ENCODE results near the gene AKAP11. TPM values are rescaled to one million over a fixed set of nuclear protein-coding genes. Genes with fewer than 3 reads are reported as not detected.
"Not testable (repeated sequence)": the region's sequence is repeated elsewhere in the genome, so short reads cannot be mapped to it uniquely, and the experiment has no call there.

AKAP11 gene
- 14.8 and 41.5 TPM in 2 replicates for total RNA-seq

- no peak for DNase-seq (ENCODE audit: low read depth)
Observed at GRCh38 chr13:42272115-42272803, at the start of gene AKAP11. Gene AKAP11 (plus strand): TSS chr13:42272152. CDS start chr13:42286349, 14,197 bp downstream.

GRCh38 chr13:42223681-42224080, 48.3 kb upstream of the AKAP11 start:
- no peak for DNase-seq (ENCODE audit: low read depth)

DNA sequence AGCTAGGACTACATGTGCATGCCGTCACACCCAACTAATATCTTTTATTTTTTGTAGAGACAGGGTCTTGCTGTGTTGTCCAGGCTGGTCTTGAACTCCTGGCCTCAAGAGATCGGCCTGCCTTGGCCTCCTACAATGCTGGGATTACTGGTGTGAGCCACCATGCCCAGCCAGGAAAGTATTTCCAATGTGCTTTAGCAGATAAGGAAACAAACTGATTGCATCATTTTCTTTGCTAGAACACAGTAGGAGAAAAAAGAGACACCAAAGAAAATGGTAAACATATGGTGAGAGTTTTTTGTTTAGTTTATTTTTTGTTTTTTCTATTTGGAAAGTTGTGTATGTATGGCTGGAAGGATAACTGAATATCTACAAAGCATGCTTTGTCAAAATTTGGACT, 46.9 kb upstream of the AKAP11 start:
- DNase-seq (ENCODE audit: low read depth) = no peak

DNA sequence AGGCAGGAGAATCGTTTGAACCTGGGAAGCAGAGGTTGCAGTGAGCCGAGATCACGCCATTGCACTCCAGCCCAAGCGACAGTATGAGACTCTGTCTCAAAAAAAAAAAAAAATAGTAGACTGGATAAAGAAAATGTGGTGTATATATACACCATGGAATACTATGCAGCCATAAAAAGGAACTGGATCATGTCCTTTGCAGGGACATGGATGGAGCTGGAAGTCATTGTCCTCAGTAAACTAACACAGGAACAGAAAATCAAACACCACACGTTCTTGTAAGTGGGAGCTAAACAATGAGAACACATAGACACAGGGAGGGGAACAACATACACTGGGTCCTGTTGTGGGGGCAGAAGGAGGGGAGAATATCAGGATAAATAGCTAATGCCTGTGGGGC, 45.2 kb upstream of the AKAP11 start:
- not testable (repeated sequence) for DNase-seq (ENCODE audit: low read depth)

DNA sequence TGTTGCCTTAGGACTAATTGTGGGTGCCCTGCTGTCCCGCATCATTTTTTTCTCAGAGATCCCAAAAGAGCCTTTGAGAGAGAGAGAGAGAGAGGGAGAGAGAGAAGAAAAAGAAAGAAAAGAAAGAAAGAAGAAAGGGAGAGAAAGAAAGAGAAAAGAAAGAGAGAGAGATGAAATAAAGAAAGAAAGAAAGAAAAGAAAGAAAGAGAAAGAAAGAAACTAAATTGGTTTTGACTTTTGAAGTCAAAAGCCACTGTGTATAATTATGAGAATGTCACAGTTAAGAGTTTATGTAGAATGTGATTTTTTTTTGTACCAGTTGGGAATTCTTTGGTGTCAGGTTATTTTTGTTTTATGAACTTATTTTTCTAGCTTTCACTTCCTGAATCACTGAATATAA, 43.4 kb upstream of the AKAP11 start:
- peak; percentile 12 for DNase-seq (ENCODE audit: low read depth)

DNA sequence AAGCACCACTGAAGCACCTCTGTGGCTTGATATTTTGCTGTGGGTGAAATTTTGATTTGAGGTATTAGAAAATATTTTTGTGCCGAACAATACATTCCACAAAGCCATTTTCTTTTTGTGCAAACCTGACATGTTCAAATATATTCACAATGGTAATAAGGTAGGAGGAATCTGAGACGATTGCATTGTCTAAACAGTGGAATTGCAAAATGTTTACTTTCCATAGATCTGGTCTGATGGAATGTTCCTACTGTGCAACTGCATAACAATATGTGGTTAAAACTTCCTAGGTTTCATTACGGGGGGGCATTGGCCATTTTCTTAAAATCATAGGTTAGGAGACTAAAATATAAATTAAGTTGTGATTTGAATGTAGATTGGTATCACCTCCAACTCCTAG, 42.7 kb upstream of the AKAP11 start:
- DNase-seq (ENCODE audit: low read depth) = no peak

DNA sequence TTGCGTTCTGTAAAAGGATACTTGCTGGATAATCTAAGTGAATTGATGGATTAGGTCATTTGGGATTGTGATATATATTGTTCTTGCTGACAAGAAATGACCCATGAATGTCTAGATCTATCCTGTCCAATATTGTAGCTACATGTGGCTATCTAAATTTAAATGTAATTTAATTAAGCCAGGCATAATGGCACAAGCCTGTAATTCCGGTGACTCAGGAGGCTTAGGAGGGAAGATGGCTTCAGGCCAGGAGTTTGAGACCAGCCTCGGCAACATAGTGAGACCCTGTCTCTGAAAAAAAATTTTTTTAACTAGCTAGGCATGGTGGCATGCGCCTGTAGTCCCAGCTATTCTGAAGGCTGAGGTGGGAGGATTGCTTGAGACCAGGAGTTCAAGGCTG, 39.3 kb upstream of the AKAP11 start:
- no peak for DNase-seq (ENCODE audit: low read depth)

- no peak for DNase-seq (ENCODE audit: low read depth)
Observed at GRCh38 chr13:42233726-42234125, 38.2 kb upstream of the AKAP11 start.

GRCh38 chr13:42239161-42239560, 32.8 kb upstream of the AKAP11 start:
- no peak for DNase-seq (ENCODE audit: low read depth)

GRCh38 chr13:42239644-42240043, 32.3 kb upstream of the AKAP11 start:
- DNase-seq (ENCODE audit: low read depth) = peak; percentile 22

DNA sequence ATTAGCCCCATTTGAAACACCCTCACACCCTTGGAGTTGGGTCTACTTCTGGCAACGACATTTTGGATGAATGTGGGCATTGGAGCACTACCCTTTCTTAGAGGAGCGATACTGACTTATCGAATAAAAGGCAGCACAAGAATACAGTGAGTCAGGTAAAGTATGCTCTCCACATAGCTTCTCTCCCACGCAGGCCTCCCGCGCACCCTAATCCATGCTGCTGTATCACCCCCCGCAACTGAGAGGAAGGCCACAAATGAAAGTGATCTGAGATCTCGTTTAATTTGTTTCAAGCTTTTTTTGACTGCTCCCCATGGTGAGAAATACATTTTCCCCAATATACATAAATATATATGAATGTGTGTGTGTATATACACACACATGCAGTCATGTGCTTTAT, 25.4 kb upstream of the AKAP11 start:
- DNase-seq (ENCODE audit: low read depth) = no peak

DNA sequence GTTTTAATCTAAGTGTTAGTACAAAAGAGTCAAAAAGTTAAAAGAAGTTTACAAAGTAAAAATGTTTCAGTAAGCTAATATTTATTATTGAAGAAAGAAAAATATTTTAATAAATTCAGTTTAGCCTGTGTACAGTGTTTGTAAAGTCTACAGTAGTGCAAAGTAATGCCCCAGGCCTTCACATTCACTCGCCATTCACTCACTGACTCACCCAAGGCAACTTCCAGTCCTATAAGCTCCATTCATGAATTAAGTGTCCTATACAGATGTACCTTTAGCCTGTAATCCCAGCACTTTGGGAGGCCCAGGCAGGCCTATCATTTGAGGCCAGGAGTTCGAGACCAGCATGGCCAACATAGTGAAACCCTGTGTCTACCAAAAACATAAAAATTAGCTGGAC, 24.1 kb upstream of the AKAP11 start:
- peak; percentile 15 for DNase-seq (ENCODE audit: low read depth)

DNA sequence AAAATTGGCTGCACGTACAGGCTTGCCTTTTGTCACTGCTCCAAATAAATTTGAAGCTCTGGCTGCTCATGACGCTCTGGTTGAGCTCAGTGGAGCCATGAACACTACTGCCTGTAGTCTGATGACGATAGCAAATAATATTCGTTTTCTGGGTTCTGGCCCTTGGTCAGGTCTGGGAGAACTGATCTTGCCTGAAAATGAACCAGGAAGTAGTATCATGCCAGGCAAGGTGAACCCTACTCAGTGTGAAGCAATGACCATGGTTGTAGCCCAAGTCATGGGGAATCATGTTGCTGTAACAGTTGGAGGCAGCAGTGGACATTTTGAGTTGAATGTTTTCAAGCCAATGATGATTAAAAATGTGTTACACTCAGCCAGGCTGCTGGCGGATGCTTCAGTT, 16.1 kb upstream of the AKAP11 start:
- DNase-seq (ENCODE audit: low read depth) = no peak

- no peak for DNase-seq (ENCODE audit: low read depth)
Observed at GRCh38 chr13:42258747-42259146, 13.2 kb upstream of the AKAP11 start.

DNA sequence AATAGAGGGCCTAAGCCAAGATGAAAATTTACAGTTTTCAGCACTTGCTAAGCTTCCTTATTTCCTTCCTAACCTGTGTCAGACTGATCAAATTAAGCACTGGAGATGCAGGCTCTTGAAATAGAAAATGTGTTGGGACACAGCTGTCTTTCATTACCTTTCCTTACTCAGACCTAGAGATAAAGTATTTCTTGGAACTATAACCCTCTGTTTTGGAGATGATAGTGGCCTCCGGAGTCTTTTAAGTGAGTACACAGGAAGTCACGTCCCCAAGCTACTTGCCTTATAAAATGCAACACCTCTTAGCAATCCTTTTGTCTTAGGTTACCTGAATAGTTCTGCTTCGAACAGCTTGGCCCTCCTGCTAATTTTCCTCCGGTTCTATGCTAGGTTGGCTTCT, 12.4 kb upstream of the AKAP11 start:
- DNase-seq (ENCODE audit: low read depth) = no peak

- DNase-seq (ENCODE audit: low read depth) = no peak
Observed at GRCh38 chr13:42260903-42261654, 10.9 kb upstream of the AKAP11 start.

DNA sequence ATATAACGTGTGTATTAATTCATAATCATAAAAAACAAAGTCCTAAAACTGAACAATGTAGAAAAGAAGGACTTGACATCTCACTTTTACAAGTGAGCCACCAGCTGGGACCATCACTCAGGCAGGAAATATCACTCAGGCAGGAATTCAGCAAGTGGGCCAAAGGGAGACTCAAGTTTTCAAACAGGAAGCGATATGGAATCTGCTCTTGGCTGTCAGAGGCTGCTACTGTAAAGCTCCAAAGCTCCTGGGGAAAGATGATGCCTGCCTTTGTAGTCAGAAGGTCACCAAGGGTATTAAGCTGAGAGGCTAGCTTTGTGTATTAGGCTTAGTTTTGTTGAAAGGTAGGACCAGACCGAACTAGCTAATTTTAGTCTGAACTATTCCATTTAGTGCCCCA, 5.5 kb upstream of the AKAP11 start:
- no peak for DNase-seq (ENCODE audit: low read depth)

GRCh38 chr13:42270160-42270856, 1.6 kb upstream of the AKAP11 start:
- DNase-seq (ENCODE audit: low read depth) = no peak

DNA sequence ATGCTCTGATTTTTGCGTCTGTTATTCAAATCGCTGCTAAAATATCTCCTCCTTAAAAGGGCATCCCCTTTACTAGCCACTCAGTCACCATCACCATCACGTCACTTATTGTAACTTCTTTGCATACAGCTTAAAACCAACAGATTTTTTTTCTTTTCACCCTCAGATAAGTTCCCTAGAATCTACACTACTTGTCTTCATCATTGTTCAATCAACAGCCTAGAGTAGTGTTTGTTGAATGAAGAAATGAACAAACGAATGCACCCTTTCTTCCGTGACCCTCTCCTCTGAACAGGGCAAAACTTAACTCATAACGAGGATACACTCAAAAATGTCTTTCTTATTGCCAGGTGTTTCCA, 1.1 kb upstream of the AKAP11 start:
- no peak for DNase-seq (ENCODE audit: low read depth)

DNA sequence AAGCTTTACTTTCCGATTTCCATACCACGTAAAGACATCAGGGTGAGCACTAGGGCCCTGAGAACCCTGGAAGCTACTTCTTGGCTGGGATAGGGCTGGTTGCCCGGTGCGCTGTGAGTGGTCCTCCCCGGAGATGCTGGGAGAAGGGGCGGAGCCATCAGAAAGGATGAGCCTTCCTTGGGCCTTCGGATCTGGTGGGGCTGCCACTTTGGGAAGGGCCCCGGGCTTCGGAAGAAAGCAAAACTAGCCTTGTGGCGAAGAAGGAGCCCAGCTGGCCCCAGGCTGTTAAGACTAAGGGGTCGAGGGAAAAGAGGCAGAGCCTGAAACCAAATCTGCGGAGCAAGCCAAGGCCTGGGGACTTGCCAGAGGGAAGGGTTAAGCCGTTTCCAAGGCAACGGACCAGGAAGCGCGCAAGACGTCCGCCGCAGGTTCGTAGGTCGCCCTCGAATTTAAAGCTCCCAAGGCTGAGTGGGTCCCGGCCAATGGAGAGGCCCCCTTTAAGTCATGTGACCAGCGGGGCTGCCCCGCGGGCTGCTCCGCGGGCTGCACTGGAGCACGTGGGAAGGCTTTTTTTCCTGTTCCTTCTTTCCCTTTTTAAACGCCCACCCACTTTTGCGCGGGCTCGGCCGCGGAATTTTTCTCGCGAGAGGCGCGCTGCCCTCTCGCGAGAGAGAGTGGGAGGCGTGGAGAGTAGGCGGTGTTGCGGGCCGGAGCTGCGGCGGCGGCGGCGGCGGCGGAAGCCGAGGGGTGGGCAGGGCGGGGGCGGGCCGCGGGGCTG, 426 bp upstream of the AKAP11 start:
- DNase-seq (ENCODE audit: low read depth) = peak; percentile 93

DNA sequence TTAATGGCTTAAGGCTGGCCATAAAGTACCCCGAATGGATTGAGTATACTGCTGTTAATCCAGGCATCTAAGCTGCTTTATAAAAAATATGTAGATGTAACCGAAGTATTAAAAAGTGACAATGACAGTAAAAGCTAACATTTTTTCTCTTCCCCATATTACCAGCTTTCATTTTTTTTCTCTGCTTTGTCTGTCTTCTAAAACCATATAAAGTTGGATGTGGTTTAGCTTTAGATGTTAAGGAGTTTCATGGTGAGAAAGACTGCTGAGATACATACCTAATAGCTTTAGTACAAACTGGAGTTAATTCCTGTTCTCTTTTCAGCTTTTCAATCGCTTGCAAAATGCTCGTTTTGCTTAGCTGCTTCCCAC, 838 bp downstream of the AKAP11 start:
- DNase-seq (ENCODE audit: low read depth) = no peak

DNA sequence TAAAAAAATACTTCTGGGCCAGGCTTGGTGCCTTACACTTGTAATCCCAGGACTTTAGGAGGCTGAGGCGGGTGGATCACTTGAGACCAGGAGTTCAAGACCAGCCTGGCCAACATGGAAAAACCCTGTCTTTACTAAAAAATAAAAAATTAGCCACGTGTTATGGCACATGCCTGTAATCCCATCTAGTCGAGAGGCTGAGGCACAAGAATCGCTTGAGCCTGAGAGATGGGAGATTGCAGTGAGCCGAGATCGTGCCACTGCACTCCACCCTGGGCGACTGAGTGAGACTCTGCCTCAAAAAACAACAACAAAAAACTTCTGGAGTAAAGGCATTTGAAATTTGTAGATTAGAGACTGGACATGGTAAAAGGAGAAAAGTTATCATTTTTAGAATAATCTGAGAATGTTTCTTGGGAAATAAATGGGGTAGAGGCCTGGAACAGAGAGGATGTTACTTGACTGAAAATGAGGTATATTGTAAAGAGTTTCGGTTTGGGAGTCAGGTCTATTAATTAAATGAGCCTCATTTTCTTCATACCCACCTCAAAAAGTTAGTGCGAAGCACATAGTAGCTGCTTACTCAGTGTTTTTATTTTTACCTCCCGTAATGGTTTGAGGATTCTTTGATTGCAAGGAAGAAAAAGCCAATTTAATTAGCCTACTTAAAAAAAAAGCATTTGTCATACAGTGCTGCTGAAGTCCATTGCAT, 2.6 kb downstream of the AKAP11 start:
- DNase-seq (ENCODE audit: low read depth) = no peak

All from renal cortical epithelial cell (primary cell).